HEK293T (cell line): Measurements from ENCODE around the gene CRTAC1.

ENCODE experiments used
- CTCF ChIA-PET: fragments of 350-600 bp; formaldehyde crosslinking; extraction: SDS; loops from one replicate; lab custom pipeline; 2021; ENCODE audit warnings: antibody characterized with exemption, inconsistent platforms; lab: Yijun Ruan, JAX
- POLR2A ChIA-PET: fragments of 350-600 bp; formaldehyde crosslinking; extraction: SDS; loops from one replicate; lab custom pipeline; 2020; ENCODE audit warnings: antibody characterized with exemption, inconsistent platforms; lab: Yijun Ruan, JAX
- DNase-seq: peaks from one replicate; pipeline ENCODE4 v3.0.0; 2012; ENCODE audit warnings: mixed read lengths; ENCODE audit errors: extremely low spot score
- ARNT ChIP-seq: fragments of 450-650 bp; IDR thresholded peaks from 2 replicates; pipeline ENCODE4 v1.6.1; 2017; ENCODE audit warnings: mild to moderate bottlenecking
- BHLHE40 ChIP-seq: fragments of 450-650 bp; IDR thresholded peaks from 2 replicates; pipeline ENCODE4 v1.6.1; 2016; ENCODE audit warnings: mild to moderate bottlenecking, moderate library complexity, borderline replicate concordance
- CTBP1 ChIP-seq: fragments of 450-650 bp; IDR thresholded peaks from 2 replicates; pipeline ENCODE4 v1.6.1; 2016; ENCODE audit warnings: borderline replicate concordance
- ELF4 ChIP-seq: fragments of 450-650 bp; IDR thresholded peaks from 2 replicates; pipeline ENCODE4 v1.6.1; 2017; ENCODE audit warnings: antibody characterized with exemption
- FOXA1 ChIP-seq: fragments of 450-650 bp; IDR thresholded peaks from 2 replicates; pipeline ENCODE4 v1.6.1; 2016; ENCODE audit warnings: mild to moderate bottlenecking
- FOXK2 ChIP-seq: fragments of 450-650 bp; IDR thresholded peaks from 2 replicates; pipeline ENCODE4 v1.6.1; 2016; ENCODE audit warnings: mild to moderate bottlenecking
- FOXM1 ChIP-seq: fragments of 450-650 bp; IDR thresholded peaks from 2 replicates; pipeline ENCODE4 v1.6.1; 2017; ENCODE audit warnings: mild to moderate bottlenecking, borderline replicate concordance
- HDGF ChIP-seq: fragments of 450-650 bp; IDR thresholded peaks from 2 replicates; pipeline ENCODE4 v1.6.1; 2017; ENCODE audit warnings: antibody characterized with exemption, borderline replicate concordance
- L3MBTL2 ChIP-seq: fragments of 450-650 bp; conservative IDR thresholded peaks from 2 replicates; pipeline ENCODE4 v1.6.1; 2016; ENCODE audit warnings: mild to moderate bottlenecking
- LEF1 ChIP-seq: fragments of 450-650 bp; IDR thresholded peaks from 2 replicates; pipeline ENCODE4 v1.6.1; 2017; ENCODE audit warnings: mild to moderate bottlenecking, borderline replicate concordance
- NFRKB ChIP-seq: fragments of 450-650 bp; IDR thresholded peaks from 2 replicates; pipeline ENCODE4 v1.6.1; 2016; ENCODE audit warnings: mild to moderate bottlenecking, moderate library complexity
- SP1 ChIP-seq: fragments of 450-650 bp; IDR thresholded peaks from 2 replicates; pipeline ENCODE4 v1.6.1; 2017
- SUZ12 ChIP-seq: fragments of 450-650 bp; IDR thresholded peaks from 2 replicates; pipeline ENCODE4 v1.6.1; 2016; ENCODE audit warnings: mild to moderate bottlenecking
- TARDBP ChIP-seq: fragments of 450-650 bp; IDR thresholded peaks from 2 replicates; pipeline ENCODE4 v1.6.1; 2016
- ZNF384 ChIP-seq: fragments of 450-650 bp; IDR thresholded peaks from 2 replicates; pipeline ENCODE4 v1.6.1; 2016
- TF ChIP-seq, protein P1 (sequence below): fragments of 450-650 bp; IDR thresholded peaks from 2 replicates; pipeline ENCODE4 v1.6.1; 2016

CRTAC1 gene

DNA sequence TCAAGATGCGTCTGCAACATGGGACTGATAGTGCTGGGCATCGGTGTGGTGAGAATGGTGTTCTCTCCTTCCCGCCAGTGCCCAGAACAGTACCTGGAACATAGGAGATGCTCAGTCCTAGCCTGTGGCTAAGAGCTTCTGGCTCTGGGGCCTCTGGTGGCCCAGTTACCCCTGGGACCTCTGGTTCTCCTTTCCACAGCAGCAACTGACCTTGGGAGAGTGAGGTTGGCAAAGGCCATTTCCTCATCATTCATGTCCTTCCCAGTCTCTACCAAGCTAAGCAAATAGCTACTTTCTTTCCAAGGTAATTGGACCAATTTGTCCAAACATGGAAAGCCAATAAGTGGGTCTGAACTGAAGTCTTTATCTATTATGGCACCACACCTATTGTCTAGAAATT is 192.3 kb downstream of the CRTAC1 start:
- ChIA-PET CTCF (interaction anchor here (1.3 kb wide), 1 partner anchor 12 kb away, joined by 3 read pairs; the partner anchor contains the start of gene GOLGA7B), POLR2A (no interaction called here)
- DNase-seq: no peak
- TF ChIP-seq ARNT (no peak), FOXK2 (no peak), ELF4 (no peak), CTBP1 (no peak), HDGF (no peak), LEF1 (no peak), NFRKB (no peak), ZNF384 (no peak), BHLHE40 (no peak), FOXM1 (no peak), L3MBTL2 (no peak), TARDBP (no peak), FOXA1 (no peak), SUZ12 (no peak), SP1 (no peak)
- TF ChIP-seq, protein P1, sequence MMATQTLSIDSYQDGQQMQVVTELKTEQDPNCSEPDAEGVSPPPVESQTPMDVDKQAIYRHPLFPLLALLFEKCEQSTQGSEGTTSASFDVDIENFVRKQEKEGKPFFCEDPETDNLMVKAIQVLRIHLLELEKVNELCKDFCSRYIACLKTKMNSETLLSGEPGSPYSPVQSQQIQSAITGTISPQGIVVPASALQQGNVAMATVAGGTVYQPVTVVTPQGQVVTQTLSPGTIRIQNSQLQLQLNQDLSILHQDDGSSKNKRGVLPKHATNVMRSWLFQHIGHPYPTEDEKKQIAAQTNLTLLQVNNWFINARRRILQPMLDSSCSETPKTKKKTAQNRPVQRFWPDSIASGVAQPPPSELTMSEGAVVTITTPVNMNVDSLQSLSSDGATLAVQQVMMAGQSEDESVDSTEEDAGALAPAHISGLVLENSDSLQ: no peak

DNA sequence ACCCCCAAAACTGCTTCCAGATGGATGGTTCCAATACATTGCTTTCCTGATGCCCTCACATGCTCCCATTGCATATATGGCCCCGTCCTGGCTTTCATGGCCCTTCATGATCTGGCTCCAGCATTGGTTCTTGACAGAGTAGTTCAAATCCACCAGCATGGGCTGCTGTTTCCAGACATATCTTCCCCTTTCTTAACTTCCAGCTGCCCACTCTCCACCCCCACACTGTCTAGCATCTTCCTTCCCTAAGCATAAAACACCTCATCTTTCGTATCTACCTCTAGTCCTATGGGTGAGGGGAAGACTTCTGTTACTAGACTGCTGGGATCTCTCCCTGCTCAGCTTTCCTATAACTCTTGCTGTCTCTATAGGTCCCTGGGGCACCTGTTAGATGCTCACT is 194.0 kb downstream of the CRTAC1 start:
- CTCF ChIA-PET: no interaction called here
- POLR2A ChIA-PET: no interaction called here
- DNase-seq: no peak
- TF ChIP-seq ELF4 (no peak), TARDBP (no peak), L3MBTL2 (no peak), SP1 (no peak), ZNF384 (no peak), LEF1 (no peak), HDGF (no peak), ARNT (no peak), FOXM1 (no peak), SUZ12 (no peak), BHLHE40 (no peak), FOXA1 (no peak), NFRKB (no peak), FOXK2 (no peak), CTBP1 (no peak)
- TF ChIP-seq, protein P1: no peak

DNA sequence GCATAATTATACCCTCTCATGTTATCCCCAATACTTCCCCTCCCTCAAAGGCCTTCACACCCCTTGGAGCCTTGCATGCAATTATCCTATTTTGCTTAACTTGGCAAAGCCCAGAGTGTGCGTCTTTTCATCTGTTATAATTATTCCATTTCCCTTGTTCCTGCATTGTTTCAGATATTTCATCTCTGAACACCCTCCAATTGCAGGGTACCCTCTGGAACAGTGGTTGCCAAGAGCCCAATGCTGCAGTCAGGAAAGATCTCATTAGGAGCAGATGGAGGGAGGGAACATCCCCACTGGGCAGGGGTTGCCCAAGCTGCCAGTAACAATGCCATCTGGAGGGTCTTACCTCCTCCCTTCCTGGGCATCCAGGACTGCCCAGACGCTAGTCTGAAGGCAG is 199.2 kb downstream of the CRTAC1 start:
- TF ChIP-seq ZNF384 (no peak), FOXM1 (no peak), TARDBP (no peak), BHLHE40 (no peak), FOXK2 (no peak), ARNT (no peak), SUZ12 (no peak), CTBP1 (no peak), SP1 (no peak)
- TF ChIP-seq, protein P1: no peak
- CTCF ChIA-PET: no interaction called here
- DNase-seq: no peak
- POLR2A ChIA-PET: no interaction called here

DNA sequence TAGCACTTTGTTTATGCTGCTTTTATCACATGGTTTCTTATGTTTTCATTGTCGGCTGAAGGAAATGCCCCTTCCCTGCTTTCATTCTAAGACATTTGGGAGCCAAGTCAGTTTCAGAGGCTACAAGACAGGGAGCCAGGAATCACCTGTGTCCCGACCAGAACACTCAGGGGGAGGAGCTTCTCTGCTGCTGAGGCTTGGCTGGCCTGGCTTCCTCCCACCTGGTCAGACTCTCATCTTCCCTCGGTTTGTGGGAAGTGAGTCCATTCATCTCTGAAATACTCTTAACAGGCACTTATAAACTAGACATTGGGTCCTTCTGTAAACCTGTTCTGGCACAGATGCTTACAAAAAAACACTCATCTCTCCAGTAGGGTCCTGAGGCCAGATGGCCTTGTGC is 200.4 kb downstream of the CRTAC1 start:
- TF ChIP-seq ZNF384: no peak
- CTCF ChIA-PET: no interaction called here
- no peak for DNase-seq
- POLR2A ChIA-PET: no interaction called here

DNA sequence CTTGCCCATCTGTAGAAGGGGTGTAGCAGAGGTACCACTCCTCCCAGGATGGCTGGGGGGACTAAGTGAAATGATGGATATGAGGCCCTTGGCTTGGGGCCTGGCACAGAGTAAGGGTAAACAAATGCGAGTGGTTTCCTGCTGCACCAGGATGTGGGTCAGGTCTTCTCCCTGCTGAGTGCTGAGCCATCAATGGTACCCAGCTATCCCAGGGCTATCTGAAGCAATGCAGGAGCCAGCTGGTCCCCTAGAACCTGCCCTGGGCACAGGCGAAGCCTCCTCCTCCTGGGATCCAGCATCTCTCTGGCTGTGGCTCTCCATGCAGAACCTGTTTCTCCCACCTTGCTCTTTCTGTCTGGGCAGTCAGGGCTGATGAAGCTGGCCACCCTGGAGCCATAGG is 201.7 kb downstream of the CRTAC1 start:
- no peak for DNase-seq
- CTCF ChIA-PET: no interaction called here
- TF ChIP-seq FOXM1 (no peak), SP1 (no peak), CTBP1 (no peak), FOXA1 (no peak), SUZ12 (no peak), BHLHE40 (no peak), ZNF384 (no peak), TARDBP (no peak), NFRKB (no peak), L3MBTL2 (no peak), ELF4 (no peak), FOXK2 (no peak), ARNT (no peak), LEF1 (no peak), HDGF (no peak)
- TF ChIP-seq, protein P1: no peak
- POLR2A ChIA-PET: no interaction called here
